ENCODE measurements around the gene ASCC1.

Gene ASCC1

GRCh38 chr10:72093450-72093849 lies 122.6 kb downstream of the ASCC1 start:
- TF ChIP-seq CTCF (IDR thresholded peaks at IDR 0.05; ENCODE audit: insufficient read depth, low read length, poor library complexity, severe bottlenecking): no peak
- DNase-seq (ENCODE audit: extremely low read depth, insufficient read length): no peak
- Histone ChIP-seq H3K36me3 (ENCODE audit: control insufficient read depth, insufficient read depth, low read length) (no peaks in the 10 kb centered on the region; the same call in none of the 2 replicates), H3K27me3 (replicated peaks; ENCODE audit: control insufficient read depth, insufficient read depth, low read length) (no peaks in the 10 kb centered on the region), H3K4me3 (replicated peaks; ENCODE audit: low read depth, low read length) (no peak overlapping the region)

GRCh38 chr10:72092987-72093386 lies 123.1 kb downstream of the ASCC1 start:
- peaks cover 2% of the 10 kb centered on the region; the same call in 1 of the 2 replicates for H3K27me3 ChIP-seq (replicated peaks; ENCODE audit: control insufficient read depth, insufficient read depth, low read length)
- TF ChIP-seq CTCF (IDR thresholded peaks at IDR 0.05; ENCODE audit: insufficient read depth, low read length, poor library complexity, severe bottlenecking): no peak
- no peak overlapping the region for H3K4me3 ChIP-seq (replicated peaks; ENCODE audit: low read depth, low read length)
- no peak for DNase-seq (ENCODE audit: extremely low read depth, insufficient read length)
- H3K36me3 ChIP-seq (ENCODE audit: control insufficient read depth, insufficient read depth, low read length): no peaks in the 10 kb centered on the region; the same call in none of the 2 replicates

- Histone ChIP-seq H3K4me3 (replicated peaks; ENCODE audit: low read depth, low read length) (no peak overlapping the region), H3K27me3 (replicated peaks; ENCODE audit: control insufficient read depth, insufficient read depth, low read length) (peaks cover 2% of the 10 kb centered on the region; the same call in 1 of the 2 replicates), H3K36me3 (ENCODE audit: control insufficient read depth, insufficient read depth, low read length) (no peaks in the 10 kb centered on the region; the same call in none of the 2 replicates)
- no peak for TF ChIP-seq CTCF (IDR thresholded peaks at IDR 0.05; ENCODE audit: insufficient read depth, low read length, poor library complexity, severe bottlenecking)
- DNase-seq (ENCODE audit: extremely low read depth, insufficient read length): no peak
These were observed 123.7 kb downstream of the ASCC1 start for GRCh38 chr10:72092171-72092924.

GRCh38 chr10:72090326-72090725 lies 125.8 kb downstream of the ASCC1 start:
- no peak for DNase-seq (ENCODE audit: extremely low read depth, insufficient read length)
- TF ChIP-seq CTCF (IDR thresholded peaks at IDR 0.05; ENCODE audit: insufficient read depth, low read length, poor library complexity, severe bottlenecking): no peak
- H3K27me3 ChIP-seq (replicated peaks; ENCODE audit: control insufficient read depth, insufficient read depth, low read length): peaks cover 2% of the 10 kb centered on the region; the same call in 1 of the 2 replicates
- H3K36me3 ChIP-seq (ENCODE audit: control insufficient read depth, insufficient read depth, low read length): no peaks in the 10 kb centered on the region; the same call in 1 of the 2 replicates
- H3K4me3 ChIP-seq (replicated peaks; ENCODE audit: low read depth, low read length): no peak overlapping the region

GRCh38 chr10:72089618-72090017 lies 126.5 kb downstream of the ASCC1 start:
- H3K4me3 ChIP-seq (replicated peaks; ENCODE audit: low read depth, low read length): no peak overlapping the region
- H3K36me3 ChIP-seq (ENCODE audit: control insufficient read depth, insufficient read depth, low read length): no peaks in the 10 kb centered on the region; the same call in 1 of the 2 replicates
- no peak for TF ChIP-seq CTCF (IDR thresholded peaks at IDR 0.05; ENCODE audit: insufficient read depth, low read length, poor library complexity, severe bottlenecking)
- H3K27me3 ChIP-seq (replicated peaks; ENCODE audit: control insufficient read depth, insufficient read depth, low read length): peaks cover 2% of the 10 kb centered on the region; the same call in 1 of the 2 replicates
- DNase-seq (ENCODE audit: extremely low read depth, insufficient read length): no peak
